GM12801 (cell line): ENCODE results near the gene CLBA1.

Experiments
- TF ChIP-seq, protein P1 (sequence below): IDR thresholded peaks from one replicate; pipeline ENCODE4 v1.5.1; 2011; ENCODE audit warnings: control low read depth; ENCODE audit not compliant: insufficient read length; ENCODE audit errors: extremely low read depth

CLBA1 gene

DNA sequence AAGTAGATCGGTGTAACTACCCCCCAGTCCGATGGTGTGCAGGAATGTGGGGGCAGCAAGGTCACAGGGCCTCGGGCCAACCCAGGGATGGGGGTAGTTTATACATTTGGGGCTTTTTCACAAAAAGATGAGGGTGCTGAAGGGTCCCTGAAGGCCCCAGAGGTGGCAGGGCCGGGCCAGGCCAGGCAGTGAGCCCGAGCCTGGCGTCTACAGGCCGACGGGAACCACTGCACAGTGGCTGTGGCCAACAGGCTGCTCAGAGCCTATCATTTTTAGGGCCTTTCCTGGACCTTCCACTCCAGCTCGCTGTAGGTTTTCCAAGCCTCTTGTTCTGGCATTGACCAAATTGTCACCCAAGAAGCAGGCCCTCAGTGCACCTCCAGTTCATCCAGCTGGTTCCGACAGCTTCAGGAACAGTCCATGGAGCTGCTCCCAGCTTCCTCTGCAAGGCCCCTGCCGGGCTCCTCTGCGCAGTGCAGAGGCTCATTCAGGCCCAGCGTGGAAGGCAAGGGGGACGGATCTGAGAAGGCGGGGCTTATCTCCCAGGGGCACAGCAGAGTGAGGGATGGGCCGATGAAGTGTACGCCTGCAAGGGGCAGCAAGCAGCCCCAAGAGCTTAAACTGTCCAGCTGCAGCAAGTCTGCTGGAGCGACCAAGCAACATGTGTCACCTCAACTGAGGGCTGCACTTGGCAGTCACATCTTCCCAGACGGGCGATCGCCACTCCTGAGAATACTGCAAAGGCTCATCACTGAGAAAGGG lies 21.4 kb downstream of the CLBA1 start:
- TF ChIP-seq, protein P1, sequence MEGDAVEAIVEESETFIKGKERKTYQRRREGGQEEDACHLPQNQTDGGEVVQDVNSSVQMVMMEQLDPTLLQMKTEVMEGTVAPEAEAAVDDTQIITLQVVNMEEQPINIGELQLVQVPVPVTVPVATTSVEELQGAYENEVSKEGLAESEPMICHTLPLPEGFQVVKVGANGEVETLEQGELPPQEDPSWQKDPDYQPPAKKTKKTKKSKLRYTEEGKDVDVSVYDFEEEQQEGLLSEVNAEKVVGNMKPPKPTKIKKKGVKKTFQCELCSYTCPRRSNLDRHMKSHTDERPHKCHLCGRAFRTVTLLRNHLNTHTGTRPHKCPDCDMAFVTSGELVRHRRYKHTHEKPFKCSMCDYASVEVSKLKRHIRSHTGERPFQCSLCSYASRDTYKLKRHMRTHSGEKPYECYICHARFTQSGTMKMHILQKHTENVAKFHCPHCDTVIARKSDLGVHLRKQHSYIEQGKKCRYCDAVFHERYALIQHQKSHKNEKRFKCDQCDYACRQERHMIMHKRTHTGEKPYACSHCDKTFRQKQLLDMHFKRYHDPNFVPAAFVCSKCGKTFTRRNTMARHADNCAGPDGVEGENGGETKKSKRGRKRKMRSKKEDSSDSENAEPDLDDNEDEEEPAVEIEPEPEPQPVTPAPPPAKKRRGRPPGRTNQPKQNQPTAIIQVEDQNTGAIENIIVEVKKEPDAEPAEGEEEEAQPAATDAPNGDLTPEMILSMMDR = no peak

DNA sequence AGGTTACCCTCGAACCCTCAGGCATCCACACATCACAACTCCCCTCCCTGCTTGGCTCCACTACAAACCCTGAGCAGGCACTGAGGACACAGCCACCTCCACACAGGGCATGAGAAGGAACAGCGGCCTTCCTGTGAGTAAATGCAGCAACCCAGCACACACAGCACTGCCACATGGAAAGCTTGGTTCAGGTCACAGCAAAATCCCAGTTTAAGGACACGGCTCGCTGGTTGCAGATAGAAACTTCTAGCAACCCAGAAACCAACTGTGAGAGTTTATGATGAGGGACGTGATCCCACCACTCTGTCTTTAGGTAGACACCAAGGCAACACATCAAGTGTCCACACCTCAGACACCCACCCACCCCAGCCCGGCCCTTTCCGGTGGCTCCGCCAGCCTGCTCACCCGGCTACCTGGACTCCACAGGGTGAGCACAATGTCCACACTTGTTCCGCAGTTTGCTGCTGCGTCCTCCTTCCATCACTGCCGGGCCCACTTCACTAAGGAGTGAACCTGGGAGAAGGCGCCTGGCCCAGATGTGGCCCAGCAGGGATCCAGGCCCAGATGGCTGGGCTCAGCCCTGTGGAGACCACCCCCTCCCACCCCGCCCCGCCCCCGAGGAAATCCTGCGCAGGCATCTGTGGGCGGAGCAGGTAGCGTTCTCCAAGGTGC lies 22.1 kb downstream of the CLBA1 start:
- TF ChIP-seq, protein P1 = no peak

DNA sequence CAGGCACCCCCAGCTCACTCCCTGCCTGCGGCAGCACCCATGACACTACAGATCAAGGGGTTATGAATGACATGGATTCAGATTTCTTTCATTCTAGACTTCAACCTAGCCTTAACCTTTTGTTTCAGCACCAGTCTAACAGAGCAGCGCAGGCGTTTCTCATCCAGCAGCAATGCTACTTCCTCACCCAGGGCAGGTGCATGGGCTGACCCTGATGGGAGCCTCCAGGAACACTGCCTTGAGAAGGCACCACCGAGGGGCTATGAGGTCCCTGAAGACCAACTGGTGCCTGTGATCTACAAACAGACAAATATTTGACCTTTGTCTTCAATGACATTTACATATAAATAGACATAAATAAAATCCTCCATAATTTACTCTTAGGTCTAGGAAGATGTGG lies 24.5 kb downstream of the CLBA1 start:
- TF ChIP-seq, protein P1 = no peak

DNA sequence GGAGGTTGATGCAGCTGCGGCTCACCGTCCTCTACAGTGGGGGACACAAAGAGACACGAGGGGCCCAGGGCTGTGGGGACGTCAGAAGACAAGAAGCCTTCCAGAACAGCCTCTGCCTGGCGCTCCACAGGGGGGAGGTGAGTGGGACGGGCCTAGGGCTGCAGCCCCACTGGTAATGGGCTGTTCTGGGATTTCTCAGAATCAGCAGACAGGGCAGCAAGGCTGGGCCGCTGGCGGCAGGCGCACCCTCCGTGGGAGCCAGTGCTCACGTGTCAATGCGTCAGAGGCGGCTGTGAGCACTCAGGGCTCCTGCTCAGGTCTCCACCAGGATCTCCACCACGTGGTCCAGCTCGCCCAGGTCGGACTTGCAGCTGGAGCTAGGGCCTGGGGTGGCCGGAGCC lies 25.3 kb downstream of the CLBA1 start:
- TF ChIP-seq, protein P1 = no peak

DNA sequence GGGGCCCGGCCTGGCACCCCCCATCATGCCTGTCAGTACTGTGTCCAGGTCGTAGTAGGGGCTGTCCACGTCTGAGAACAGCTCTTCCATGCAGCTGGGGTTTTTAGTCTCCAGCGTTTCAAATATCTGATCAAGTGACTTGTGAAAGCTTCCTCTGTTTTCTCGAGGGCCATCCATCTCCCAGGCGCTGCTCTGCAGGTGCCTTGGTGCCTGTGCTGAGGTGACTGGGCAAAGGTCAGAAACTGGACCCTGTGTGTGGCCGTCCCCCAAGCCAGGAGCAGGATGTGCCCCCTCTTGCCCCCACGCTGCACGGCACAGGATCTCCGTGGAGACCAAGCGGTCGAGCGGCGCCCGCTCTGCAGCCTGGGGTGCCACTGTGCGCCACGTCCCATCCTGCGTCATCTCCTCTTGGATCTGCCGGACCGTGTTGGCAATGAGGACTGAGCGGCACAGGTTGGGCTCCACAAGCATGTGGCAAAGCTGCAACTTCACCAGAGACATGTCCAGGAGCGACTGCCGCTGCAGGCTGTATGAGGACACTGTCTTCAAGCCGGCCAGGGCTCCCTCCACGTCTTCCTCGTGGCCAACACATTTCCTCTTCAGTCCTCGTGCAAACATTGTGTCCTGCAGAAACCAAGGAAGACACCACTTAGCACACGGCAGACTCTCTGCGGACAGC lies 25.9 kb downstream of the CLBA1 start:
- TF ChIP-seq, protein P1 = no peak

DNA sequence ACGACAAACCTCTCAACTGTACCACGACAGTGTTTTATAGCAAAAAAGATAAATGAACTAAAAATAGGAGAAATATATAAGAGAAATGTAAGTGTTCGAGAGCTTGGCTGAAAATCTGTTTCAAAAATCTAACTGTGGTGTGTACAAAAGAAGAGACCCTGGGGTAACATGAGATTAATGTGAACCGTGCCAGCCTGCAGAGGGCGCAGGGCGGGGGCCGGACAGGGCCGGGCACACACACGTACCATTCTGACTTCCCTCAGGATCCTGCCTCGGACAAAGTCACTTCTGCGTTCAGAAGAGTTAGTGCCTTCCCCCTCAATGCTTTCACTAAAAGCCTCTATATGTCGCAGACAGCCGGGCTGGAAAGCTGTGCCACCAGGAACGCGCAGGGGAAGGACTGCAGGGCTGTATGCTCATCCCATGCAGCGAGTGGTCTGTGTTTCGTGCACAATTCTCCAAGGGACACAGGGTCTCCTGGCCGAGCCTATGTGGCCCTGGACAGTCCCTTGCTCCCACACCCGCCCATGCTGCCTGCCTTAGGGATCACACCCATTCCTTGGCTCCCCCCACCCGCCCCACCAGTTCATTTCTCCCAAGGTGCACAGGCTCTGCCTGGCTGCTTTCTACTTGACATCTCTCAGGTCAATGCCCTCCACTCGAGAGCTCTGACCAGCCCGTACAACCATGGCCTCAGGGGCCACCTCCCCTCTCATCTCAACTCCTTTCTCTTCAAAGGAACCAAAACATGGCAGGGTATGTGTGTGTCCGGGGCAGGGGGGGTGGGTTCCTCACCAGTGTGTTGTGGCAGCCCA lies 26.8 kb downstream of the CLBA1 start:
- TF ChIP-seq, protein P1 = no peak
